ENCODE measurements around the gene HIGD1B. TPM values are rescaled to one million over a fixed set of nuclear protein-coding genes. Genes with fewer than 3 reads are reported as not detected.

Gene HIGD1B
- polyA plus RNA-seq, result 1 to 10 TPM in 3 of 4 donors, not detected in 1; 1.2 to 6.5 (median 1.5) TPM
- long read RNA-seq, donor 1, result 0 reads
- long read RNA-seq, donor 2, result 0 reads
- long read RNA-seq, donor 3, partial matches to known transcripts, result 0 of 1 reads
- long read RNA-seq, donor 3, other reads (novel, unspliced or antisense), result 0 of 1 reads
- long read RNA-seq, donor 4, result 0 reads
- long read RNA-seq, donor 5, result 0 reads
- long read RNA-seq, donor 6, result 0 reads
- long read RNA-seq, donor 7, transcript HIGD1B-201 (3 exons, 635 nt), result major isoform, 6 of 7 reads
- long read RNA-seq, donor 7, partial matches to known transcripts, result 0 of 7 reads
- long read RNA-seq, donor 7, other reads (novel, unspliced or antisense), result 0 of 7 reads
- long read RNA-seq, donor 8, result 0 reads
- long read RNA-seq, donor 9, result 0 reads
- long read RNA-seq, donor 10, result 0 reads

DNA sequence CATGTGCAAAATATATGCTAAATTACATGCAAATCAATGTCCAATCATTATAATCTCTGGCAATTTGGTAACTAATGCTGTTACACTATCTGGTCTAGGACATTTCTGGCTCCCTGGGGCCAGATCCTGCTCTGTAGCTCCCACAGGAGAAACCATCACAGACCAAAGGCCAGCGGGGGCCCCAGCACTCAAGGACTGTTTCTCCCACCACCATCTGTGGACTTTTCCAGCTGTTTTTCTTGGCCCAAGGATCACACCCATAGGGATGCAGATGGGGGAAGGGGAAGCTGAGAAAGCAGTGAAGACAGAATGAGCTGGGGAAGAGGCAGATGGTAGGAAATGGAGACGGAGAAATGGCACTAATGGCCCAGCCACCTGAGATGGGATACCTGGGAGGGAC lies at the start of gene HIGD1B:
TSS of gene HIGD1B (plus strand) at position 298 of the 400 bp plus-strand sequence. CDS start 270 bp downstream, outside the sequence.
- 63 to 79% (median 73%) methylated on average over 2 of the region's 2 CpGs for WGBS, 3 donors
- no peak for FAIRE-seq

DNA sequence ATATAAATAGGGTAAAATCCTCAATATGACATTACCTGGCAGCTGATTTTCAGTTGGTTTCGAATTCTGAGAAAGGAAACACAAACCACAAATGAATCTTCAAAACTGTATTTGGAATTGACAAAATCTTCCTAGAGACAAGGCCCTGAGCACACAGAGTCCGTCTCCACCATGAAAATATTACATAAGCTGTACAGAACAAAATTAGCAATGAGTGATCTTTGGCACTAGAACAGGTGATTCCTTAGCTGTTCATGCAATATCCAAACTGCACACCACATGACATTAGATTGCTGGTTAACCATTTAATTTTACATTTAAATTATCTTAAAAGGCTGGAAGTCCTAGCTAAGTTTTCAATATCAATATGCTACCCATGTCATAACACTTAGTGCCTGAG lies 49.3 kb upstream of the HIGD1B start:
- H3K4me1 ChIP-seq (ENCODE audit: control insufficient read depth in 3 of 3, insufficient read depth in 2 of 3, low read depth in 1 of 3, low read length in 2 of 3), result peaks cover 0 to 5% (median 3%) of the 10 kb centered on the region in 3 donors
- no peaks in the 10 kb centered on the region for H3K27me3 ChIP-seq (ENCODE audit: control insufficient read depth in 3 of 3, insufficient read depth in 3 of 3, low read length in 3 of 3)
- WGBS, 3 donors, result 42 to 62% (median 50%) methylated on average over 2 of the region's 2 CpGs
- no peak for FAIRE-seq
- no peak overlapping the region for H3K27ac ChIP-seq (ENCODE audit: low read depth in 1 of 3, low read length in 2 of 3)
- H3K9me3 ChIP-seq (ENCODE audit: control insufficient read depth in 2 of 2, insufficient read depth in 1 of 2, low read depth in 1 of 2, low read length in 1 of 2), result no peaks in the 10 kb centered on the region
- peaks cover 0 to 2% (median 0%) of the 10 kb centered on the region in 3 donors for H3K36me3 ChIP-seq (ENCODE audit: control insufficient read depth in 3 of 3, insufficient read depth in 2 of 3, low read depth in 1 of 3, low read length in 3 of 3)
- DNase-seq, result peak in 1 of 2 donors; percentile 52
- no peak overlapping the region for H3K4me3 ChIP-seq (ENCODE audit: low read depth in 1 of 3, low read length in 3 of 3)

More for the DNA sequence above, at the start of gene HIGD1B:
- peaks cover 10 to 36% (median 10%) of the 10 kb centered on the region in 3 donors for H3K36me3 ChIP-seq (ENCODE audit: control insufficient read depth in 3 of 3, insufficient read depth in 2 of 3, low read depth in 1 of 3, low read length in 3 of 3)
- no peaks in the 10 kb centered on the region for H3K4me1 ChIP-seq (ENCODE audit: control insufficient read depth in 3 of 3, insufficient read depth in 2 of 3, low read depth in 1 of 3, low read length in 2 of 3)
- H3K27me3 ChIP-seq (ENCODE audit: control insufficient read depth in 3 of 3, insufficient read depth in 3 of 3, low read length in 3 of 3), result peaks cover 0 to 5% (median 0%) of the 10 kb centered on the region in 3 donors
- DNase-seq, result no peak
- H3K4me3 ChIP-seq (ENCODE audit: low read depth in 1 of 3, low read length in 3 of 3), result no peak within 1 kb of the TSS
- peak within 1 kb of the TSS in 1 of 3 donors; percentile 11 for H3K27ac ChIP-seq (ENCODE audit: low read depth in 1 of 3, low read length in 2 of 3)
- H3K9me3 ChIP-seq (ENCODE audit: control insufficient read depth in 2 of 2, insufficient read depth in 1 of 2, low read depth in 1 of 2, low read length in 1 of 2), result no peaks in the 10 kb centered on the region

GRCh38 chr17:44801880-44802279 lies 45.8 kb upstream of the HIGD1B start:
- no peak for FAIRE-seq
- 88 to 92% (median 91%) methylated on average over 5 of the region's 5 CpGs for WGBS, 3 donors
- no peak overlapping the region for H3K27ac ChIP-seq (ENCODE audit: low read depth in 1 of 3, low read length in 2 of 3)

GRCh38 chr17:44804302-44805089 lies 43.2 kb upstream of the HIGD1B start:
- H3K27ac ChIP-seq (ENCODE audit: low read depth in 1 of 3, low read length in 2 of 3), result no peak overlapping the region
- no peak for FAIRE-seq

More at GRCh38 chr17:44801880-44802279, 45.8 kb upstream of the HIGD1B start:
- no peak for DNase-seq
- Histone ChIP-seq H3K4me1 (ENCODE audit: control insufficient read depth in 3 of 3, insufficient read depth in 2 of 3, low read depth in 1 of 3, low read length in 2 of 3) (peaks cover 0 to 3% (median 0%) of the 10 kb centered on the region in 3 donors), H3K27me3 (ENCODE audit: control insufficient read depth in 3 of 3, insufficient read depth in 3 of 3, low read length in 3 of 3) (peaks cover 0 to 3% (median 0%) of the 10 kb centered on the region in 3 donors), H3K4me3 (ENCODE audit: low read depth in 1 of 3, low read length in 3 of 3) (no peak overlapping the region), H3K36me3 (ENCODE audit: control insufficient read depth in 3 of 3, insufficient read depth in 2 of 3, low read depth in 1 of 3, low read length in 3 of 3) (peaks cover 0 to 7% (median 0%) of the 10 kb centered on the region in 3 donors), H3K9me3 (ENCODE audit: control insufficient read depth in 2 of 2, insufficient read depth in 1 of 2, low read depth in 1 of 2, low read length in 1 of 2) (no peaks in the 10 kb centered on the region)

GRCh38 chr17:44807093-44807816 lies 40.4 kb upstream of the HIGD1B start:
- Histone ChIP-seq H3K4me1 (ENCODE audit: control insufficient read depth in 3 of 3, insufficient read depth in 2 of 3, low read depth in 1 of 3, low read length in 2 of 3) (no peaks in the 10 kb centered on the region), H3K9me3 (ENCODE audit: control insufficient read depth in 2 of 2, insufficient read depth in 1 of 2, low read depth in 1 of 2, low read length in 1 of 2) (no peaks in the 10 kb centered on the region), H3K4me3 (ENCODE audit: low read depth in 1 of 3, low read length in 3 of 3) (no peak overlapping the region), H3K36me3 (ENCODE audit: control insufficient read depth in 3 of 3, insufficient read depth in 2 of 3, low read depth in 1 of 3, low read length in 3 of 3) (peaks cover 0 to 7% (median 0%) of the 10 kb centered on the region in 3 donors), H3K27me3 (ENCODE audit: control insufficient read depth in 3 of 3, insufficient read depth in 3 of 3, low read length in 3 of 3) (peaks cover 0 to 3% (median 0%) of the 10 kb centered on the region in 3 donors), H3K27ac (ENCODE audit: low read depth in 1 of 3, low read length in 2 of 3) (no peak overlapping the region)
- 29 to 64% (median 41%) methylated on average over 4 of the region's 4 CpGs for WGBS, 3 donors
- DNase-seq, result no peak
- FAIRE-seq, result no peak

More at GRCh38 chr17:44804302-44805089, 43.2 kb upstream of the HIGD1B start:
- Histone ChIP-seq H3K4me3 (ENCODE audit: low read depth in 1 of 3, low read length in 3 of 3) (no peak overlapping the region), H3K36me3 (ENCODE audit: control insufficient read depth in 3 of 3, insufficient read depth in 2 of 3, low read depth in 1 of 3, low read length in 3 of 3) (peaks cover 0 to 7% (median 0%) of the 10 kb centered on the region in 3 donors), H3K4me1 (ENCODE audit: control insufficient read depth in 3 of 3, insufficient read depth in 2 of 3, low read depth in 1 of 3, low read length in 2 of 3) (no peaks in the 10 kb centered on the region), H3K27me3 (ENCODE audit: control insufficient read depth in 3 of 3, insufficient read depth in 3 of 3, low read length in 3 of 3) (peaks cover 0 to 3% (median 0%) of the 10 kb centered on the region in 3 donors), H3K9me3 (ENCODE audit: control insufficient read depth in 2 of 2, insufficient read depth in 1 of 2, low read depth in 1 of 2, low read length in 1 of 2) (no peaks in the 10 kb centered on the region)
- peak in 1 of 2 donors; percentile 16 for DNase-seq
- WGBS, 3 donors, result 75 to 84% (median 84%) methylated on average over 10 of the region's 10 CpGs

- Histone ChIP-seq H3K4me1 (ENCODE audit: control insufficient read depth in 3 of 3, insufficient read depth in 2 of 3, low read depth in 1 of 3, low read length in 2 of 3) (no peaks in the 10 kb centered on the region), H3K27ac (ENCODE audit: low read depth in 1 of 3, low read length in 2 of 3) (no peak overlapping the region), H3K9me3 (ENCODE audit: control insufficient read depth in 2 of 2, insufficient read depth in 1 of 2, low read depth in 1 of 2, low read length in 1 of 2) (no peaks in the 10 kb centered on the region), H3K36me3 (ENCODE audit: control insufficient read depth in 3 of 3, insufficient read depth in 2 of 3, low read depth in 1 of 3, low read length in 3 of 3) (peaks cover 0 to 7% (median 0%) of the 10 kb centered on the region in 3 donors), H3K27me3 (ENCODE audit: control insufficient read depth in 3 of 3, insufficient read depth in 3 of 3, low read length in 3 of 3) (peaks cover 0 to 3% (median 0%) of the 10 kb centered on the region in 3 donors), H3K4me3 (ENCODE audit: low read depth in 1 of 3, low read length in 3 of 3) (no peak overlapping the region)
- WGBS, 3 donors, result 59 to 69% (median 67%) methylated on average over 3 of the region's 3 CpGs
- no peak for DNase-seq
- no peak for FAIRE-seq
These were observed 39.9 kb upstream of the HIGD1B start for GRCh38 chr17:44807817-44808155.

- WGBS, 3 donors, result 87 to 92% (median 90%) methylated on average over 4 of the region's 4 CpGs
These were observed 39.5 kb upstream of the HIGD1B start for GRCh38 chr17:44808156-44808555.

More at GRCh38 chr17:44808156-44808555, 39.5 kb upstream of the HIGD1B start:
- Histone ChIP-seq H3K4me3 (ENCODE audit: low read depth in 1 of 3, low read length in 3 of 3) (no peak overlapping the region), H3K4me1 (ENCODE audit: control insufficient read depth in 3 of 3, insufficient read depth in 2 of 3, low read depth in 1 of 3, low read length in 2 of 3) (no peaks in the 10 kb centered on the region), H3K9me3 (ENCODE audit: control insufficient read depth in 2 of 2, insufficient read depth in 1 of 2, low read depth in 1 of 2, low read length in 1 of 2) (no peaks in the 10 kb centered on the region), H3K27ac (ENCODE audit: low read depth in 1 of 3, low read length in 2 of 3) (no peak overlapping the region), H3K36me3 (ENCODE audit: control insufficient read depth in 3 of 3, insufficient read depth in 2 of 3, low read depth in 1 of 3, low read length in 3 of 3) (peaks cover 0 to 7% (median 0%) of the 10 kb centered on the region in 3 donors), H3K27me3 (ENCODE audit: control insufficient read depth in 3 of 3, insufficient read depth in 3 of 3, low read length in 3 of 3) (peaks cover 0 to 3% (median 0%) of the 10 kb centered on the region in 3 donors)
- FAIRE-seq (no peak), DNase-seq (no peak)

Data from small intestine (tissue), 16 donors.